Measurements from ENCODE around the gene SH2D2A. TPM values are rescaled to one million over a fixed set of nuclear protein-coding genes. Genes with fewer than 3 reads are reported as not detected.
"Not testable (repeated sequence)": the region's sequence is repeated elsewhere in the genome, so short reads cannot be mapped to it uniquely, and the experiment has no call there.

SH2D2A gene
- total RNA-seq, 4 donors from 2014 or later, result 6.0 TPM; not detected in 3

- H3K36me3 ChIP-seq, result no peaks in the 10 kb centered on the region
- TF ChIP-seq POLR2A (IDR thresholded peaks at IDR 0.05) (no peak), CTCF (IDR thresholded peaks at IDR 0.05) (no peak)
- H3K27ac ChIP-seq, result no peak overlapping the region
- no peaks in the 10 kb centered on the region for H3K4me1 ChIP-seq
- H3K4me3 ChIP-seq, result no peak overlapping the region
- no peak for DNase-seq
- intact Hi-C loops (cut with DNase I; ENCODE audit: low total_unique reads), result no loop called here
- H3K27me3 ChIP-seq, result no peaks in the 10 kb centered on the region
- H3K9me3 ChIP-seq, result no peaks in the 10 kb centered on the region
Observed at GRCh38 chr1:156760092-156760795, 56.4 kb downstream of the SH2D2A start.

GRCh38 chr1:156757572-156758253 lies 58.9 kb downstream of the SH2D2A start:
- H3K27ac ChIP-seq; H3K27me3 ChIP-seq; H3K9me3 ChIP-seq; H3K4me3 ChIP-seq; DNase-seq; intact Hi-C loops (cut with DNase I; ENCODE audit: low total_unique reads); H3K36me3 ChIP-seq; H3K4me1 ChIP-seq: not testable (repeated sequence)

GRCh38 chr1:156756355-156756754 lies 60.3 kb downstream of the SH2D2A start:
- intact Hi-C loops (cut with DNase I; ENCODE audit: low total_unique reads), result no loop called here
- no peaks in the 10 kb centered on the region for H3K36me3 ChIP-seq
- no peak overlapping the region for H3K27ac ChIP-seq
- no peaks in the 10 kb centered on the region for H3K27me3 ChIP-seq
- no peaks in the 10 kb centered on the region for H3K4me1 ChIP-seq
- H3K9me3 ChIP-seq, result no peaks in the 10 kb centered on the region
- DNase-seq, result no peak
- no peak for TF ChIP-seq CTCF (IDR thresholded peaks at IDR 0.05)
- H3K4me3 ChIP-seq, result no peak overlapping the region

Other genes with a start within 250 kb of the SH2D2A start
- gene IQGAP3, start 244.3 kb downstream of the SH2D2A start, total RNA-seq, result 10 to 100 TPM in 1 of 4 donors, under 1 TPM in 1, not detected in 2; 0.09 to 13.2 TPM
- gene TTC24, start 237.1 kb downstream of the SH2D2A start, total RNA-seq, result not detected
- gene NAXE, start 225.1 kb downstream of the SH2D2A start, total RNA-seq, result 10 to 100 TPM; 39.5 to 74.4 (median 52.2) TPM
- 10 to 100 TPM in 3 of 4 donors, 1 to 10 TPM in 1; 2.3 to 31.6 (median 19.8) TPM for gene GPATCH4, start 215.4 kb downstream of the SH2D2A start, total RNA-seq
- 1 to 10 TPM in 1 of 4 donors, under 1 TPM in 1, not detected in 2; 0.77 to 3.9 TPM for gene HAPLN2, start 197.4 kb downstream of the SH2D2A start, total RNA-seq
- gene BCAN, start 174.7 kb downstream of the SH2D2A start, total RNA-seq, result 1 to 10 TPM in 3 of 4 donors, not detected in 1; 2.3 to 3.0 (median 2.8) TPM
- 10 to 100 TPM in 3 of 4 donors, 1 to 10 TPM in 1; 9.7 to 70.9 (median 34.5) TPM for gene NES, start 139.4 kb downstream of the SH2D2A start, total RNA-seq
- 10 to 100 TPM in 3 of 4 donors, not detected in 1; 11.0 to 71.5 (median 14.3) TPM for gene CRABP2, start 111.3 kb downstream of the SH2D2A start, total RNA-seq
- gene METTL25B, start 88.4 kb downstream of the SH2D2A start, total RNA-seq, result 10 to 100 TPM in 3 of 4 donors, 1 to 10 TPM in 1; 3.5 to 69.7 (median 29.4) TPM
- gene ISG20L2, start 88.1 kb downstream of the SH2D2A start, total RNA-seq, result 10 to 100 TPM in 2 of 4 donors, 1 to 10 TPM in 2; 3.6 to 24.8 (median 10.2) TPM
- 10 to 100 TPM in 3 of 4 donors, 1 to 10 TPM in 1; 8.2 to 58.5 (median 23.8) TPM for gene MRPL24, start 75.8 kb downstream of the SH2D2A start, total RNA-seq
- 100 to 1,000 TPM in 2 of 4 donors, 10 to 100 TPM in 2; 41.2 to 150 (median 73.7) TPM for gene HDGF, start 65.2 kb downstream of the SH2D2A start, total RNA-seq
- 10 to 100 TPM; 22.7 to 71.9 (median 29.1) TPM for gene PRCC, start 49.3 kb downstream of the SH2D2A start, total RNA-seq
- 1 to 10 TPM in 1 of 4 donors, not detected in 3; 1.2 TPM for gene INSRR, start 42.3 kb upstream of the SH2D2A start, total RNA-seq
- gene NTRK1, start 44.0 kb upstream of the SH2D2A start, total RNA-seq, result 10 to 100 TPM in 1 of 4 donors, 1 to 10 TPM in 1, under 1 TPM in 2; 0.35 to 19.2 (median 3.6) TPM
- 10 to 100 TPM in 3 of 4 donors, 1 to 10 TPM in 1; 7.4 to 41.8 (median 17.9) TPM for gene PEAR1, start 76.9 kb upstream of the SH2D2A start, total RNA-seq
- gene LRRC71, start 103.8 kb upstream of the SH2D2A start, total RNA-seq, result 1 to 10 TPM in 1 of 4 donors, under 1 TPM in 2, not detected in 1; 0.48 to 3.8 (median 0.91) TPM
- 10 to 100 TPM; 28.2 to 65.3 (median 40.5) TPM for gene ARHGEF11, start 228.9 kb upstream of the SH2D2A start, total RNA-seq

Measured in uterus (tissue), 4 donors.